HepG2 (cell line): ENCODE measurements around the gene SINHCAF. TPM values are rescaled to one million over a fixed set of nuclear protein-coding genes. Genes with fewer than 3 reads are reported as not detected.

ENCODE experiments used
- AHDC1 ChIP-seq: sonication (generic); formaldehyde crosslinking; IDR thresholded peaks from 2 replicates; pipeline ENCODE4 v1.5.1; 2020; ENCODE audit warnings: mild to moderate bottlenecking, missing genetic modification reagents, borderline replicate concordance
- E2F2 ChIP-seq: sonication (generic); formaldehyde crosslinking; IDR thresholded peaks from 2 replicates; pipeline ENCODE4 v1.4.0; 2020; ENCODE audit warnings: missing genetic modification reagents, borderline replicate concordance
- ERF ChIP-seq: IDR thresholded peaks from 2 replicates; pipeline ENCODE4 v1.6.1; 2018; ENCODE audit warnings: missing biosample characterization, missing genetic modification reagents
- PPARG ChIP-seq: conservative IDR thresholded peaks from 2 replicates; pipeline ENCODE4 v1.6.1; 2016; ENCODE audit warnings: missing biosample characterization, missing genetic modification reagents
- REPIN1 ChIP-seq: sonication (generic); formaldehyde crosslinking; IDR thresholded peaks from 2 replicates; pipeline ENCODE4 v1.8.0; 2022; ENCODE audit warnings: missing genetic modification reagents, low read depth, mild to moderate bottlenecking, borderline replicate concordance
- RFX5 ChIP-seq: IDR thresholded peaks from 2 replicates; pipeline ENCODE4 v1.6.1; 2011; ENCODE audit warnings: low read depth, low read length, improper control_type of control experiment
- SMAD1 ChIP-seq: sonication (generic); formaldehyde crosslinking; IDR thresholded peaks from 2 replicates; pipeline ENCODE4 v1.4.0; 2020; ENCODE audit warnings: missing genetic modification reagents, low read depth, mild to moderate bottlenecking, borderline replicate concordance
- STAT6 ChIP-seq: sonication (generic); formaldehyde crosslinking; IDR thresholded peaks from 2 replicates; pipeline ENCODE4 v1.4.0; 2020; ENCODE audit warnings: missing genetic modification reagents, mild to moderate bottlenecking, borderline replicate concordance
- ZNF260 ChIP-seq: sonication (generic); formaldehyde crosslinking; IDR thresholded peaks from 2 replicates; pipeline ENCODE4 v1.4.0; 2020; ENCODE audit warnings: missing genetic modification reagents, low read depth, mild to moderate bottlenecking, borderline replicate concordance
- ZNF367 ChIP-seq: sonication (generic); formaldehyde crosslinking; IDR thresholded peaks from 2 replicates; pipeline ENCODE4 v1.4.0; 2020; ENCODE audit warnings: missing genetic modification reagents, borderline replicate concordance
- ZNF510 ChIP-seq: sonication (generic); formaldehyde crosslinking; IDR thresholded peaks from 2 replicates; pipeline ENCODE4 v1.4.0; 2020; ENCODE audit warnings: low read depth, mild to moderate bottlenecking, missing genetic modification reagents
- ZSCAN9 ChIP-seq: IDR thresholded peaks from 2 replicates; pipeline ENCODE4 v1.6.1; 2016; ENCODE audit warnings: borderline replicate concordance
- polyA plus RNA-seq, 8 experiments: library from polyadenylated mRNA; depleted of rRNA in 3 of 8; stranded (reverse) in 7 of 8; unstranded in 1 of 8; fragments of >200 nt; fragmentation: Illumina TruSeq in 4 of 8; extraction: Trizol in 4 of 8; gene quantifications; 2 replicates each; pipeline versions ENCODE4 v1.2.1 to v1.2.3, GENCODE V29; 2011 to 2016; ENCODE audit warnings: low read depth in 4 of 8, missing spikeins in 1 of 8, mixed read lengths in 1 of 8; ENCODE audit not compliant: insufficient read depth in 1 of 8
- total RNA-seq, 5 experiments: library from RNA; depleted of rRNA; stranded (reverse); fragments of >200 nt; fragmentation: Illumina TruSeq; extraction: Trizol; gene quantifications; 2 replicates each; pipeline ENCODE4 v1.2.3, GENCODE V29; 2016; ENCODE audit warnings: low read depth in 1 of 5
- TF ChIP-seq, protein P1 (sequence below), 2 experiments: IDR thresholded peaks; 2 replicates each; pipeline ENCODE4 v1.6.1; 2011 to 2012; ENCODE audit warnings: low read length in 2 of 2, borderline replicate concordance in 1 of 2, low read depth in 1 of 2, mild to moderate bottlenecking in 1 of 2, moderate library complexity in 1 of 2
- TF ChIP-seq, protein P2 (sequence below): sonication (generic); formaldehyde crosslinking; IDR thresholded peaks from 2 replicates; pipeline ENCODE4 v1.4.0; 2020; ENCODE audit warnings: missing genetic modification reagents

SINHCAF gene
- total and polyA plus RNA-seq, 2 of the 13 experiments (the other 11 are each of a cell fraction or from before 2014, with no cell fraction given): 54.6 to 97.8 TPM

- no peak for TF ChIP-seq AHDC1 (CRISPR knock-in tag)
- no peak for TF ChIP-seq ZNF260 (CRISPR knock-in tag)
- TF ChIP-seq, protein P1, sequence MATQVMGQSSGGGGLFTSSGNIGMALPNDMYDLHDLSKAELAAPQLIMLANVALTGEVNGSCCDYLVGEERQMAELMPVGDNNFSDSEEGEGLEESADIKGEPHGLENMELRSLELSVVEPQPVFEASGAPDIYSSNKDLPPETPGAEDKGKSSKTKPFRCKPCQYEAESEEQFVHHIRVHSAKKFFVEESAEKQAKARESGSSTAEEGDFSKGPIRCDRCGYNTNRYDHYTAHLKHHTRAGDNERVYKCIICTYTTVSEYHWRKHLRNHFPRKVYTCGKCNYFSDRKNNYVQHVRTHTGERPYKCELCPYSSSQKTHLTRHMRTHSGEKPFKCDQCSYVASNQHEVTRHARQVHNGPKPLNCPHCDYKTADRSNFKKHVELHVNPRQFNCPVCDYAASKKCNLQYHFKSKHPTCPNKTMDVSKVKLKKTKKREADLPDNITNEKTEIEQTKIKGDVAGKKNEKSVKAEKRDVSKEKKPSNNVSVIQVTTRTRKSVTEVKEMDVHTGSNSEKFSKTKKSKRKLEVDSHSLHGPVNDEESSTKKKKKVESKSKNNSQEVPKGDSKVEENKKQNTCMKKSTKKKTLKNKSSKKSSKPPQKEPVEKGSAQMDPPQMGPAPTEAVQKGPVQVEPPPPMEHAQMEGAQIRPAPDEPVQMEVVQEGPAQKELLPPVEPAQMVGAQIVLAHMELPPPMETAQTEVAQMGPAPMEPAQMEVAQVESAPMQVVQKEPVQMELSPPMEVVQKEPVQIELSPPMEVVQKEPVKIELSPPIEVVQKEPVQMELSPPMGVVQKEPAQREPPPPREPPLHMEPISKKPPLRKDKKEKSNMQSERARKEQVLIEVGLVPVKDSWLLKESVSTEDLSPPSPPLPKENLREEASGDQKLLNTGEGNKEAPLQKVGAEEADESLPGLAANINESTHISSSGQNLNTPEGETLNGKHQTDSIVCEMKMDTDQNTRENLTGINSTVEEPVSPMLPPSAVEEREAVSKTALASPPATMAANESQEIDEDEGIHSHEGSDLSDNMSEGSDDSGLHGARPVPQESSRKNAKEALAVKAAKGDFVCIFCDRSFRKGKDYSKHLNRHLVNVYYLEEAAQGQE (IDR thresholded peaks at IDR 0.05; ENCODE audit: borderline replicate concordance in 1 of 2, low read depth in 1 of 2, low read length in 2 of 2): peak in 1 of 2 experiments; percentile 59; a peak in 1 of 4 replicates
- no peak for TF ChIP-seq REPIN1
- TF ChIP-seq RFX5: peak; percentile 93
- TF ChIP-seq E2F2: peak; percentile 31; the same call in 1 of the 2 replicates
- TF ChIP-seq ZNF367 (CRISPR knock-in tag): no peak
- no peak for TF ChIP-seq STAT6 (CRISPR knock-in tag)
- TF ChIP-seq PPARG (CRISPR knock-in tag): peak; percentile 36; the same call in 1 of the 2 replicates
- TF ChIP-seq, protein P2, sequence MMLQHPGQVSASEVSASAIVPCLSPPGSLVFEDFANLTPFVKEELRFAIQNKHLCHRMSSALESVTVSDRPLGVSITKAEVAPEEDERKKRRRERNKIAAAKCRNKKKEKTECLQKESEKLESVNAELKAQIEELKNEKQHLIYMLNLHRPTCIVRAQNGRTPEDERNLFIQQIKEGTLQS (CRISPR knock-in tag): no peak
- TF ChIP-seq ZNF510: no peak
- no peak for TF ChIP-seq SMAD1 (CRISPR knock-in tag)
- no peak; the same call in 1 of the 2 replicates for TF ChIP-seq ERF
- TF ChIP-seq ZSCAN9 (CRISPR knock-in tag): peak; percentile 29; the same call in 1 of the 2 replicates
These were observed at the start of gene SINHCAF (continued) for GRCh38 chr12:31325877-31326631.
